NB4 (cell line): ENCODE measurements around the gene SMIM5.
A peak's percentile ranks its signal among the peaks of the same experiment; 100 is the strongest.

Source experiments
- DNase-seq: peaks from one replicate; pipeline ENCODE4 v3.0.0; 2010; ENCODE audit warnings: low read depth
- H3K4me3 ChIP-seq: one replicate; pipeline ENCODE4 v1.5.1; 2011; ENCODE audit warnings: mild to moderate bottlenecking, low read depth, low read length, moderate library complexity
- MYC ChIP-seq: IDR thresholded peaks from 2 replicates; pipeline ENCODE4 v1.6.1; 2011; ENCODE audit warnings: low read depth, low read length
- POLR2A ChIP-seq: IDR thresholded peaks from 2 replicates; pipeline ENCODE4 v1.6.1; 2011; ENCODE audit warnings: mild to moderate bottlenecking; ENCODE audit not compliant: insufficient read length; ENCODE audit errors: extremely low read depth
- TF ChIP-seq, protein P1 (sequence below): IDR thresholded peaks from 2 replicates; pipeline ENCODE4 v1.6.1; 2011; ENCODE audit warnings: low read depth, low read length
- TF ChIP-seq, protein P2 (sequence below): IDR thresholded peaks from one replicate; pipeline ENCODE4 v1.5.1; 2012; ENCODE audit warnings: low read depth, low read length

Gene SMIM5

DNA sequence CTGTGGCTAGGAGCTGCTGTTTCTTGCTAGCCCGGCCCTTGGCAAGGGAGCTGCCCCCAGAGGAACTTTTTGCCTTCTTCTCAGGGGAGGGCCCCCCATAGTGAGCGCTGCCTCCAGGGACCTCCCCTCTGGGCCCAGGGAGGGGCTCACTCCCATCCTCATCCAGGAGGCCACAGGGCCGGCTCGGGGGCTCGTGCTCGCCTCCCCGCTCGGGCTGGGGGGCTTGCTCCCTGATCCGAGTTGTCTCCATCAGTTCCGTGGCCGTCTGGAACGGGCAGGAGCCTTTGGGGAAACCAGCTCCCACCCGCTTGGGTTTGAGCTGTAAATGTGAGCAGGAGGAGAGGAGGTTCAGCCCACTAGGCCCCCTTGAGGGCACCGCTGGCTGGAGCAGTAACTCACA lies 4.1 kb upstream of the SMIM5 start:
- no peak for DNase-seq
- TF ChIP-seq MYC = no peak
- TF ChIP-seq, protein P1, sequence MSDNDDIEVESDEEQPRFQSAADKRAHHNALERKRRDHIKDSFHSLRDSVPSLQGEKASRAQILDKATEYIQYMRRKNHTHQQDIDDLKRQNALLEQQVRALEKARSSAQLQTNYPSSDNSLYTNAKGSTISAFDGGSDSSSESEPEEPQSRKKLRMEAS = no peak
- TF ChIP-seq POLR2A = no peak
- TF ChIP-seq, protein P2, sequence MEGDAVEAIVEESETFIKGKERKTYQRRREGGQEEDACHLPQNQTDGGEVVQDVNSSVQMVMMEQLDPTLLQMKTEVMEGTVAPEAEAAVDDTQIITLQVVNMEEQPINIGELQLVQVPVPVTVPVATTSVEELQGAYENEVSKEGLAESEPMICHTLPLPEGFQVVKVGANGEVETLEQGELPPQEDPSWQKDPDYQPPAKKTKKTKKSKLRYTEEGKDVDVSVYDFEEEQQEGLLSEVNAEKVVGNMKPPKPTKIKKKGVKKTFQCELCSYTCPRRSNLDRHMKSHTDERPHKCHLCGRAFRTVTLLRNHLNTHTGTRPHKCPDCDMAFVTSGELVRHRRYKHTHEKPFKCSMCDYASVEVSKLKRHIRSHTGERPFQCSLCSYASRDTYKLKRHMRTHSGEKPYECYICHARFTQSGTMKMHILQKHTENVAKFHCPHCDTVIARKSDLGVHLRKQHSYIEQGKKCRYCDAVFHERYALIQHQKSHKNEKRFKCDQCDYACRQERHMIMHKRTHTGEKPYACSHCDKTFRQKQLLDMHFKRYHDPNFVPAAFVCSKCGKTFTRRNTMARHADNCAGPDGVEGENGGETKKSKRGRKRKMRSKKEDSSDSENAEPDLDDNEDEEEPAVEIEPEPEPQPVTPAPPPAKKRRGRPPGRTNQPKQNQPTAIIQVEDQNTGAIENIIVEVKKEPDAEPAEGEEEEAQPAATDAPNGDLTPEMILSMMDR = no peak
- H3K4me3 ChIP-seq = no peak overlapping the region

DNA sequence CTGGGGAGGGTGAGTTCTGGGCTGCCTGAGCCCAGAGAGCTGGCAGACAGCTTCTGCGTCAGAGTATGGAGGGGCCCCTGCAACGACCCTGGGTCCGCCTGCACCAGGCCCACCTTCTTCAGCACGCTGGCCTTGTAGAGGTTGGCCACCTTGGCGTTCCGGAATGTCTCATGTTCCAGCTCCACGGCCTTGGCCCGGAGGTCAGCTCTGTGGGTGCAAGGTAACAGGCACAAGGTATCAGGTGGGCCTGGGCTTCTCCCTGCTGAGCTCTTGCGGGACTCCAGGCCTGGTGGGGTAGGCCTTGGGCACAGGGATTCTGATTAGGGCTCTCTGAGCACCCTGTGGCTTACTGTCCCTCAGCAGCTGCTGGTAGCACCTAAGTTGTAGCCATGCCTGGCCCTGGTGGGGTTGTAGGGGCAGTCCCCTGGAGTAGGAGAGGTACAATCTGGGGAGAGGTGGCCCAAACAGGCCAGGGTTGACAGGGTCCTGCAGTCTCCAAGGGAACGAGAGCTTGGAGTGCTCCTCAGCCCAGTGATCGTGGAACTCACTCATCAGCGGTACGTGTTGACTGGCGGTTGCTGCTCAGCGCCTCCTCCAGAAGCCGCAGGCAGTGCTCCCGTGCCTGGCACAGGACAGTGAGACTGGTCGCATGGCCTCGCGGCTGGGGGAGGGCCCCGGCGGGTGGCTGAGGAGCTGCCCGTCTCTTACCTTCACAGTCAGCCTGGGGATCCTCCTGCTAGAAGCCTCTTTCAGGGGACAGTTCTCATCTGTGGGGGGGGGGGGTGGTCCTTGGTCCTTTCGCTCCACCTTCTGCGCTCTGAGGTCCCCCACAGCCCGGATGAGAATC lies 2.9 kb upstream of the SMIM5 start:
- TF ChIP-seq, protein P1 = no peak
- TF ChIP-seq, protein P2 = no peak
- TF ChIP-seq POLR2A = no peak
- TF ChIP-seq MYC = no peak
- H3K4me3 ChIP-seq = no peak overlapping the region
- DNase-seq = no peak

DNA sequence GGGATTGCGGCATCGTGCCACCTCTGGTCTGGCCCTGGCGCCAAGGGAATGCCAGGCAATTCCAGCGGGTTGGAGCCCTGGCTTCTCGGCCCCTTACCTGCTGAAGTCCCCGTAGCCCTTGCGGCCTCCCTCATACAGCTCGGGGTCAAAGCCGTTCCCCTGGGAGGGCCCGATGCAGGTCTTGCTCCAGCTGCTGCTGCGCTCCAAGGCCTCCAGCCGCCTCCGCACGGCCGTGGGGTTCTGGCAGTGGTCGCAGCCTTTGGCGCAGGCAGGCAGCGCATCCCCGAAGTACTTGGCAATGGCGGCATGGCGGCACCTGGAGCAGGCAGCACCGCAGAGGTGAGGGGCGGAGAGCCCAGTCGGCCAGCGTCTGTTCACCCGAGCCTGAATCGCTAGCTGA lies 1.9 kb upstream of the SMIM5 start:
- no peak overlapping the region for H3K4me3 ChIP-seq
- TF ChIP-seq POLR2A = no peak
- TF ChIP-seq, protein P2 = no peak
- no peak for TF ChIP-seq MYC
- TF ChIP-seq, protein P1 = no peak
- DNase-seq = no peak

DNA sequence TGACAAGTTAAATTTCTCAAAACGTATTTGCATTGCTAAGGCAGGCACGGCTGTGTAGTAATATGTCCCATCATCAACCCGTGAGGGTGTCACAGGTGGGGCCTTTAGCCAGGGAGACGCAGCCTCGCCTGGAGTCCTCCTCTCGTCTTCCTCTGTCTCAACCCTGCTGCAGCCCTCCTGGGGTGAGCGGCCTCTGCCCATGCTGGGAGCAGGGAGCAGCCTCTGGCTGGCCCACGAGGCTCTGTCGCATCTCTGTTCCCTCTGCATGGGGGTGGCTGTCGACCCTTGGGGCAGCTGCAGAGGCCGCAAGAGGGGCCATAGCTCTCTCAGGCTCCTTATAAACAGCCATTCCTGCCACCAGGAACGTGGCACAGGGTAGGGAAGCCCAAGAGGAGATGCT lies 806 bp upstream of the SMIM5 start:
- TF ChIP-seq, protein P1 = no peak
- TF ChIP-seq MYC (no peak), POLR2A (no peak)
- TF ChIP-seq, protein P2 = no peak
- H3K4me3 ChIP-seq = no peak overlapping the region
- DNase-seq = no peak

DNA sequence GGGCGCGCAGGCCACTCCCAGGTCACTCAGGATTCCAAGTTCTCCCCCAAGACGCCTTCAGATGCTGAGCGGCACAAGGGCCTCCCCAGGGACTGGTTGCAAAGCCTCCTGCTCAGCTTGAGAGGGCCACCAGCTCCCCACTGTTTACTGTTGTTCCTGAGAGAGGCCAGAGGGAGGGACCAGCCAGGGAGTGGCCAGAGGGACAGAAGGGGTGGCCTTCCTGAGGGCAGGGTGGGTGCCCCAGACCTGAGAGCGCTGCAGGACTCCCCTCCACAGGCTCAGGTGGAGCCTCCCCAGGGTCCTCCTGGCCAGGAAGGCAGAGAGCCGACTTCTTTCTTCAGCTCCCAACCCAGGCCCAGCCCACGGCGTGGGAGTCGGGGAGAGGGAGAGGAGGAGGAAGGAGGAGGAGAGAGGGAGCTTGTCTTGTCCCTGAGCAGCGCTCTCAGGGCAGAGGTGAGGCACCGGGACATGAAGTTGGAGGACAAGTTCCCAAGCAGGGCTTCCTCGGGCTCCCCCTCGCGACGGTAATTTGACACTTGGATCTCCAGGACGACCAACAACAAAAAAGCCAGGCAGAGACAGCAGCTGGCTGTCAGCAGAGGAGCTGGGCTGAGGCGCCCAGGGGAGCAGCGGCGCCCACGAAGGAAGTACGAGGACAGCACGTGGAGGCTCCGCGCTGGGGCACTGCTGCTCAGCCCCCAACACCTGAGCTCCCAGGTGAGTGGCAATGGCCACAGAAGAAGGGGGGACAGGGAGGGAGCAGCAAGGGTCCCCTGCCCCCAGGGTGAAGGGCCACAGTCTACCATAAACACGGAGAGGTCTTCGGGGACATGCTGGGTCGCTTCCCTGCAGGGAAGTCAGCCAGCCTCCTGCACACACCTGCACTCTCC lies 497 bp downstream of the SMIM5 start:
- 0 out of 2 replicates have a peak, but pooled peaks have one; percentile 27 for TF ChIP-seq MYC
- TF ChIP-seq, protein P2 = peak; percentile 55
- no peak for TF ChIP-seq POLR2A
- TF ChIP-seq, protein P1 = peak; percentile 88
- no peak overlapping the region for H3K4me3 ChIP-seq
- peak; percentile 89 for DNase-seq
